H1 (cell line): Measurements from ENCODE around the gene GLTPD2. TPM values are rescaled to one million over a fixed set of nuclear protein-coding genes. Genes with fewer than 3 reads are reported as not detected.

Source experiments
- CTCF ChIA-PET: fragments of 300-600 bp; sonication (Branson Sonifier 250); formaldehyde crosslinking; loops from one replicate; lab custom pipeline; 2021; ENCODE audit not compliant: partially characterized antibody; lab: Charles Lee
- POLR2A ChIA-PET: fragments of 300-600 bp; sonication (Branson Sonifier 250); formaldehyde crosslinking; loops from one replicate; lab custom pipeline; 2021; ENCODE audit warnings: inconsistent platforms; ENCODE audit not compliant: partially characterized antibody; lab: Charles Lee
- DNase-seq, 2 experiments: peaks; one replicate each; pipeline versions ENCODE4 v3.0.0 to v3.0.0-alpha.2; 2010 to 2022; ENCODE audit warnings: low spot score in 2 of 2, low read depth in 1 of 2, mixed read lengths in 1 of 2
- FAIRE-seq: peaks from 2 replicates; lab custom pipeline; 2011; peaks lifted over from hg19 to GRCh38; lab: Jason Lieb, UNC
- H2AFZ ChIP-seq: 2 replicates; pipeline ENCODE4 v1.8.1; 2012; ENCODE audit warnings: low read length, inconsistent platforms
- H2AK5ac ChIP-seq: 2 replicates; pipeline ENCODE4 v1.6.1; 2013; ENCODE audit warnings: low read depth, low read length
- H2BK120ac ChIP-seq: replicated peaks from 2 replicates; pipeline ENCODE3; 2013; ENCODE audit warnings: low read depth, low read length, inconsistent platforms
- H2BK12ac ChIP-seq: 2 replicates; pipeline ENCODE4 v1.6.1; 2013; ENCODE audit warnings: low read depth, low read length
- H2BK15ac ChIP-seq: 2 replicates; pipeline ENCODE4 v1.6.1; 2013; ENCODE audit warnings: low read length
- H2BK20ac ChIP-seq: 2 replicates; pipeline ENCODE4 v1.6.1; 2013; ENCODE audit warnings: low read length
- H2BK5ac ChIP-seq: 2 replicates; pipeline ENCODE4 v1.6.1; 2013; ENCODE audit warnings: low read depth, low read length
- H3K14ac ChIP-seq: 2 replicates; pipeline ENCODE4 v1.6.1; 2013; ENCODE audit warnings: inconsistent platforms; ENCODE audit not compliant: insufficient read length
- H3K18ac ChIP-seq: 2 replicates; pipeline ENCODE4 v1.6.1; 2013; ENCODE audit warnings: low read length; ENCODE audit errors: extremely low read depth
- H3K23ac ChIP-seq: 2 replicates; pipeline ENCODE4 v1.6.1; 2013; ENCODE audit warnings: inconsistent platforms; ENCODE audit not compliant: insufficient read length
- H3K23me2 ChIP-seq: 2 replicates; pipeline ENCODE4 v1.6.1; 2013; ENCODE audit warnings: low read depth, low read length
- H3K27ac ChIP-seq: 2 replicates; pipeline ENCODE4 v1.6.1; 2011; ENCODE audit warnings: low read depth, low read length, inconsistent platforms
- H3K27me3 ChIP-seq, 4 experiments: replicated peaks in 1 of 4; 1 replicate in 1 of 4; 2 replicates in 3 of 4; pipeline versions ENCODE4 v1.6.1 to v1.8.1; 2011 to 2013; ENCODE audit warnings: low read length in 3 of 4, mild to moderate bottlenecking in 3 of 4, inconsistent platforms in 2 of 4, mixed read lengths in 2 of 4, moderate library complexity in 1 of 4; ENCODE audit not compliant: control insufficient read depth in 3 of 4, insufficient read depth in 3 of 4; ENCODE audit errors: extremely low read depth in 1 of 4
- H3K36me3 ChIP-seq, 4 experiments: 2 replicates each; pipeline versions ENCODE4 v1.6.1 to v1.8.1; 2011 to 2013; ENCODE audit warnings: mild to moderate bottlenecking in 4 of 4, low read length in 3 of 4, moderate library complexity in 2 of 4, control low read depth in 1 of 4, inconsistent platforms in 1 of 4; ENCODE audit not compliant: insufficient read depth in 4 of 4, control insufficient read depth in 2 of 4
- H3K4ac ChIP-seq: replicated peaks from 2 replicates; pipeline ENCODE3; 2013; ENCODE audit warnings: low read length, low read depth, mixed read lengths, inconsistent platforms; ENCODE audit not compliant: insufficient read length
- H3K4me1 ChIP-seq, 4 experiments: replicated peaks in 1 of 4; 1 replicate in 1 of 4; 2 replicates in 3 of 4; pipeline versions ENCODE4 v1.6.1 to v1.8.1; 2011 to 2013; ENCODE audit warnings: low read length in 3 of 4, inconsistent platforms in 2 of 4, mixed read lengths in 1 of 4; ENCODE audit not compliant: insufficient read depth in 4 of 4, control insufficient read depth in 3 of 4
- H3K4me2 ChIP-seq, 2 experiments: 2 replicates each; pipeline versions ENCODE4 v1.6.1 to v1.8.1; 2011 to 2013; ENCODE audit warnings: low read depth in 2 of 2, low read length in 2 of 2, control low read depth in 1 of 2, inconsistent platforms in 1 of 2, mild to moderate bottlenecking in 1 of 2; ENCODE audit not compliant: insufficient read depth in 1 of 2
- H3K4me3 ChIP-seq, 4 experiments: fragments of 200-600, 300-600 bp in 1 of 4; sonication (generic), shearing (Covaris generic), sonication (Bioruptor Twin) in 1 of 4; 2 replicates each; pipeline versions ENCODE4 v1.5.1 to v1.8.1; 2011 to 2016; ENCODE audit warnings: low read length in 4 of 4, low read depth in 3 of 4, control low read depth in 2 of 4, inconsistent platforms in 2 of 4, mild to moderate bottlenecking in 2 of 4, mixed read lengths in 1 of 4, moderate library complexity in 1 of 4; ENCODE audit not compliant: insufficient read depth in 2 of 4; ENCODE audit errors: extremely low read depth in 1 of 4
- H3K56ac ChIP-seq: replicated peaks from 2 replicates; pipeline ENCODE3; 2013; ENCODE audit warnings: low read depth, mild to moderate bottlenecking, mixed read lengths, low read length, inconsistent platforms; ENCODE audit not compliant: insufficient read length
- H3K79me1 ChIP-seq: 2 replicates; pipeline ENCODE4 v1.6.1; 2013; ENCODE audit warnings: low read depth, low read length, control low read depth
- H3K79me2 ChIP-seq, 2 experiments: 2 replicates each; pipeline versions ENCODE4 v1.6.1 to v1.8.1; 2012 to 2013; ENCODE audit warnings: low read length in 2 of 2, mild to moderate bottlenecking in 2 of 2, inconsistent platforms in 1 of 2; ENCODE audit not compliant: insufficient read depth in 2 of 2, control insufficient read depth in 1 of 2
- H3K9ac ChIP-seq, 4 experiments: replicated peaks in 1 of 4; 1 replicate in 1 of 4; 2 replicates in 3 of 4; pipeline versions ENCODE4 v1.6.1 to v1.8.1; 2011 to 2013; ENCODE audit warnings: low read depth in 3 of 4, low read length in 3 of 4, control low read depth in 2 of 4, mild to moderate bottlenecking in 2 of 4, moderate library complexity in 2 of 4, inconsistent platforms in 1 of 4; ENCODE audit errors: extremely low read depth in 1 of 4
- H3K9me3 ChIP-seq, 2 experiments: 2 replicates each; pipeline versions ENCODE4 v1.6.1 to v1.8.1; 2012 to 2013; ENCODE audit warnings: mild to moderate bottlenecking in 2 of 2, moderate library complexity in 2 of 2, control low read depth in 1 of 2, inconsistent platforms in 1 of 2, low read depth in 1 of 2, low read length in 1 of 2, mixed read lengths in 1 of 2; ENCODE audit not compliant: insufficient read depth in 2 of 2
- H4K20me1 ChIP-seq, 2 experiments: replicated peaks in 1 of 2; 2 replicates each; pipeline versions ENCODE3 to v1.8.1; 2011 to 2013; ENCODE audit warnings: inconsistent platforms in 2 of 2, low read length in 2 of 2, mild to moderate bottlenecking in 1 of 2; ENCODE audit not compliant: insufficient read depth in 2 of 2, control insufficient read depth in 1 of 2
- H4K5ac ChIP-seq: 2 replicates; pipeline ENCODE4 v1.6.1; 2013; ENCODE audit warnings: low read length, low read depth, mixed read lengths, inconsistent platforms; ENCODE audit not compliant: insufficient read length
- H4K8ac ChIP-seq: 2 replicates; pipeline ENCODE4 v1.8.0; 2013; ENCODE audit warnings: mild to moderate bottlenecking, moderate library complexity, low read length, inconsistent platforms; ENCODE audit not compliant: insufficient read depth; ENCODE audit errors: extremely low read depth
- H4K91ac ChIP-seq: replicated peaks from 2 replicates; pipeline ENCODE3; 2013; ENCODE audit warnings: low read length, mixed read lengths, inconsistent platforms; ENCODE audit not compliant: insufficient read length
- CHD2 ChIP-seq: IDR thresholded peaks from 2 replicates; pipeline ENCODE4 v1.6.1; 2012; ENCODE audit warnings: low read length, improper control_type of control experiment
- GTF2F1 ChIP-seq: IDR thresholded peaks from 2 replicates; pipeline ENCODE4 v1.6.1; 2012; ENCODE audit warnings: low read depth, low read length, improper control_type of control experiment, borderline replicate concordance
- JUN ChIP-seq: IDR thresholded peaks from 2 replicates; pipeline ENCODE4 v1.6.1; 2011; ENCODE audit warnings: low read depth, mild to moderate bottlenecking, improper control_type of control experiment, low read length
- KDM4A ChIP-seq: IDR thresholded peaks from one replicate; pipeline ENCODE4 v1.7.1; 2012; ENCODE audit warnings: low read depth, mild to moderate bottlenecking, moderate library complexity, low read length, inconsistent platforms; ENCODE audit not compliant: severe bottlenecking
- NRF1 ChIP-seq: IDR thresholded peaks from 2 replicates; pipeline ENCODE4 v1.6.1; 2011; ENCODE audit warnings: mild to moderate bottlenecking, low read depth, low read length, improper control_type of control experiment
- POLR2A ChIP-seq, 2 experiments: IDR thresholded peaks; 1 replicate in 1 of 2; 2 replicates in 1 of 2; pipeline ENCODE4 v1.6.1; 2011; ENCODE audit warnings: low read depth in 2 of 2, low read length in 2 of 2, mild to moderate bottlenecking in 2 of 2; ENCODE audit errors: control extremely low read depth in 1 of 2
- SRF ChIP-seq: IDR thresholded peaks from 2 replicates; pipeline ENCODE4 v1.6.1; 2011; ENCODE audit warnings: mild to moderate bottlenecking, low read depth, low read length, moderate library complexity
- SUZ12 ChIP-seq: fragments of 200-600 bp; sonication (generic); IDR thresholded peaks from 2 replicates; pipeline ENCODE4 v1.6.1; 2012; ENCODE audit warnings: mild to moderate bottlenecking, inconsistent platforms, low read length, moderate library complexity, mixed read lengths
- TEAD4 ChIP-seq: IDR thresholded peaks from 2 replicates; pipeline ENCODE4 v1.6.1; 2012; ENCODE audit warnings: low read depth, low read length, inconsistent platforms, mixed read lengths
- ZNF274 ChIP-seq: IDR thresholded peaks from 2 replicates; pipeline ENCODE4 v1.7.0; 2012; ENCODE audit warnings: low read length, borderline replicate concordance; ENCODE audit errors: extremely low read depth
- WGBS, 2 experiments: shearing (Covaris generic) in 1 of 2; methylation state at CpG; one replicate each; pipeline versions ENCODE4 v1.1.6 to v1.1.7; 2013 to 2015; ENCODE audit warnings: low lambda C conversion rate in 2 of 2, mixed read lengths in 2 of 2, inconsistent platforms in 1 of 2, low coverage in 1 of 2, missing lambda C conversion rate in 1 of 2; ENCODE audit not compliant: insufficient replicate concordance in 2 of 2, insufficient coverage in 1 of 2, insufficient read length in 1 of 2; ENCODE audit errors: extremely low coverage in 1 of 2, missing lambda C conversion rate in 1 of 2; 5-methylcytosine and 5-hydroxymethylcytosine counted together
- polyA plus RNA-seq, 7 experiments: library from polyadenylated mRNA; depleted of rRNA in 3 of 7; stranded (reverse) in 5 of 7; unstranded in 2 of 7; fragments of >200 nt in 5 of 7; fragments of 200-250 nt in 2 of 7; gene quantifications; 1 replicate in 5 of 7; 2 replicates in 1 of 7; 4 replicates in 1 of 7; pipeline versions ENCODE4 v1.2.1 to v1.2.3, GENCODE V29; 2011 to 2013; ENCODE audit warnings: missing spikeins in 2 of 7, mixed read lengths in 2 of 7
- total RNA-seq: library from RNA; stranded (reverse); fragmentation: NEBNext Ultra II Directional; extraction: Animal tissue kit (Norgen Biotek cat#: 25700); gene quantifications from 2 replicates; pipeline ENCODE4 v1.2.1, GENCODE V29; 2021
- TF ChIP-seq, protein P1 (sequence below): IDR thresholded peaks from 2 replicates; pipeline ENCODE4 v1.6.1; 2012; ENCODE audit warnings: inconsistent platforms

GLTPD2 gene
- total and polyA plus RNA-seq, 2 of the 8 experiments (the other 6 are each of a cell fraction or from before 2014, with no cell fraction given) = not detected

DNA sequence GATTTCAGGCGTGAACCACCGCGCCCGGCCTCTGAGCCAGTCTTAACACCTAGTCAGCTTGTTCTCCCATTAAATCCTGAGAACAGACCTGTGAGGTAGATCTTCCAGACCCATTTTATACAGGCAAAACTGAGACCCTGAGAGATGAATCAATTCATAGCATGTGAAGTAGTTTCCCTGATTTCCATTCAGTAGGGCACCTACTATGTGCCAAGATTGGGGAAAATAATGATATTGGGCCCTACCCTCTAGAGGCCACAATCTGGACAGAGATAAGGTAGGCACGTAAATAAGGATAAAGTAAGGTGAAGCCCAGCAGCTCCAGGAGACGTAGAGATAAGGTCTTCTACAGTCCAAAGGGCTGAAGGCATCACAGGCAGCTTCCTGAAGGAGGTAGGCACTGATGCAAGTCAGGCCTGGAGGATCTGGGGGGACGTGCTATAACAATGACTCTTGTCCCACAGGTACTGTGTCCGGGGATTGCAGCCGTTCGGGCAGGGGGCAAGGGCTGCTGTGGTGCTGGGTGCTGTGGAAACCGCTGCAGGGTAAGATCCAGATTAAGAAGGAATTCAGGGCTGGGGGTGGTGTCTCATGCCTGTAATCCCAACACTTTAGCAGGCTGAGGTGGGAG is 8.3 kb upstream of the GLTPD2 start:
- DNase-seq (no peak), FAIRE-seq (no peak)
- Histone ChIP-seq H2BK5ac (no peak overlapping the region), H3K4me2 (no peak overlapping the region), H3K36me3 (no peaks in the 10 kb centered on the region), H3K79me1 (no peaks in the 10 kb centered on the region), H3K9me3 (no peaks in the 10 kb centered on the region), H2BK15ac (no peak overlapping the region), H4K20me1 (no peaks in the 10 kb centered on the region), H3K4ac (no peak overlapping the region), H3K23ac (no peak overlapping the region), H3K56ac (no peak overlapping the region), H2AK5ac (no peak overlapping the region), H2BK12ac (no peak overlapping the region), H3K27me3 (0 out of 7 replicates have a peak, but pooled peaks cover 0 to 2% (median 0%) of the 10 kb centered on the region in 4 experiments), H3K4me1 (no peaks in the 10 kb centered on the region), H2AFZ (no peak overlapping the region), H3K27ac (no peak overlapping the region), H4K91ac (no peak overlapping the region), H2BK20ac (no peak overlapping the region), H3K4me3 (no peak overlapping the region), H3K9ac (no peak overlapping the region), H3K18ac (no peak overlapping the region), H3K79me2 (no peaks in the 10 kb centered on the region), H4K8ac (no peak overlapping the region), H3K23me2 (no peaks in the 10 kb centered on the region), H2BK120ac (no peak overlapping the region), H3K14ac (no peak overlapping the region), H4K5ac (no peak overlapping the region)
- CTCF ChIA-PET = interaction anchor here (1.3 to 3.8 kb wide), 5 partner anchors 7 to 116 kb away, joined by 3 to 16 read pairs (median 10); partner anchors contain the start of genes GLTPD2 and VMO1
- 81% methylated on average over 11 of the region's 11 CpGs; no CpG with 5 or more reads in 1 of the 2 experiments for WGBS, 2 experiments
- POLR2A ChIA-PET = interaction anchor here (1.1 kb wide), 1 partner anchor 78 kb away, joined by 3 read pairs; no protein-coding TSS in a partner anchor
- TF ChIP-seq POLR2A (IDR thresholded peaks at IDR 0.05; ENCODE audit: control extremely low read depth in 1 of 2, low read depth in 2 of 2, low read length in 2 of 2) (no peak), KDM4A (no peak), NRF1 (no peak), SUZ12 (no peak), ZNF274 (no peak), GTF2F1 (no peak), SRF (no peak), TEAD4 (no peak), CHD2 (no peak), JUN (no peak)
- TF ChIP-seq, protein P1, sequence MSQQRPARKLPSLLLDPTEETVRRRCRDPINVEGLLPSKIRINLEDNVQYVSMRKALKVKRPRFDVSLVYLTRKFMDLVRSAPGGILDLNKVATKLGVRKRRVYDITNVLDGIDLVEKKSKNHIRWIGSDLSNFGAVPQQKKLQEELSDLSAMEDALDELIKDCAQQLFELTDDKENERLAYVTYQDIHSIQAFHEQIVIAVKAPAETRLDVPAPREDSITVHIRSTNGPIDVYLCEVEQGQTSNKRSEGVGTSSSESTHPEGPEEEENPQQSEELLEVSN = no peak
